Progenitor cell of endocrine pancreas (in vitro differentiated cells): ENCODE measurements around the gene GAB2. TPM values are rescaled to one million over a fixed set of nuclear protein-coding genes. Genes with fewer than 3 reads are reported as not detected.

Source experiments
- DNase-seq: peaks from one replicate; pipeline ENCODE4 v3.0.0; 2021; ENCODE audit warnings: low spot score; ENCODE audit not compliant: unreplicated experiment
- H3K27ac Mint-ChIP-seq: 2 replicates; pipeline ENCODE4 v1.8.0; 2021; ENCODE audit warnings: mild to moderate bottlenecking, moderate library complexity, mixed read lengths
- H3K27me3 Mint-ChIP-seq: 2 replicates; pipeline ENCODE4 v1.8.0; 2021; ENCODE audit warnings: mixed read lengths
- H3K36me3 Mint-ChIP-seq: 2 replicates; pipeline ENCODE4 v1.8.0; 2022; ENCODE audit warnings: mixed read lengths; ENCODE audit not compliant: insufficient read depth
- H3K4me1 Mint-ChIP-seq: 2 replicates; pipeline ENCODE4 v1.8.0; 2021; ENCODE audit warnings: low read depth, mixed read lengths
- H3K4me3 Mint-ChIP-seq: 2 replicates; pipeline ENCODE4 v1.8.0; 2021; ENCODE audit warnings: low read depth, mild to moderate bottlenecking, moderate library complexity, mixed read lengths
- H3K9me3 Mint-ChIP-seq: 2 replicates; pipeline ENCODE4 v1.8.0; 2021; ENCODE audit warnings: low read depth, mixed read lengths
- total RNA-seq: library from RNA; stranded (reverse); gene quantifications from 2 replicates; pipeline ENCODE4 v1.2.1, GENCODE V29; 2021
- TF ChIP-seq, protein P1 (sequence below): fragments of 200-600 bp; sonication (generic); IDR thresholded peaks from one replicate; pipeline ENCODE4 v1.5.0; 2021; ENCODE audit warnings: antibody characterized with exemption, mild to moderate bottlenecking; ENCODE audit not compliant: unreplicated experiment

GAB2 gene
- total RNA-seq, 1 donor from 2014 or later: 37.6 TPM

GRCh38 chr11:78349114-78349513 lies 68.5 kb downstream of the GAB2 start:
- Mint-ChIP-seq H3K27ac (no peak overlapping the region), H3K27me3 (no peaks in the 10 kb centered on the region), H3K36me3 (no peaks in the 10 kb centered on the region), H3K9me3 (no peaks in the 10 kb centered on the region), H3K4me3 (no peak overlapping the region), H3K4me1 (peaks cover 14% of the 10 kb centered on the region)
- DNase-seq: no peak
- TF ChIP-seq, protein P1, sequence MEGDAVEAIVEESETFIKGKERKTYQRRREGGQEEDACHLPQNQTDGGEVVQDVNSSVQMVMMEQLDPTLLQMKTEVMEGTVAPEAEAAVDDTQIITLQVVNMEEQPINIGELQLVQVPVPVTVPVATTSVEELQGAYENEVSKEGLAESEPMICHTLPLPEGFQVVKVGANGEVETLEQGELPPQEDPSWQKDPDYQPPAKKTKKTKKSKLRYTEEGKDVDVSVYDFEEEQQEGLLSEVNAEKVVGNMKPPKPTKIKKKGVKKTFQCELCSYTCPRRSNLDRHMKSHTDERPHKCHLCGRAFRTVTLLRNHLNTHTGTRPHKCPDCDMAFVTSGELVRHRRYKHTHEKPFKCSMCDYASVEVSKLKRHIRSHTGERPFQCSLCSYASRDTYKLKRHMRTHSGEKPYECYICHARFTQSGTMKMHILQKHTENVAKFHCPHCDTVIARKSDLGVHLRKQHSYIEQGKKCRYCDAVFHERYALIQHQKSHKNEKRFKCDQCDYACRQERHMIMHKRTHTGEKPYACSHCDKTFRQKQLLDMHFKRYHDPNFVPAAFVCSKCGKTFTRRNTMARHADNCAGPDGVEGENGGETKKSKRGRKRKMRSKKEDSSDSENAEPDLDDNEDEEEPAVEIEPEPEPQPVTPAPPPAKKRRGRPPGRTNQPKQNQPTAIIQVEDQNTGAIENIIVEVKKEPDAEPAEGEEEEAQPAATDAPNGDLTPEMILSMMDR: no peak

- Mint-ChIP-seq H3K27me3 (no peaks in the 10 kb centered on the region), H3K36me3 (no peaks in the 10 kb centered on the region), H3K4me3 (no peak overlapping the region), H3K27ac (no peak overlapping the region), H3K4me1 (peaks cover 18% of the 10 kb centered on the region), H3K9me3 (no peaks in the 10 kb centered on the region)
- DNase-seq: no peak
- TF ChIP-seq, protein P1: no peak
These were observed 69.7 kb downstream of the GAB2 start for GRCh38 chr11:78347956-78348355.

DNA sequence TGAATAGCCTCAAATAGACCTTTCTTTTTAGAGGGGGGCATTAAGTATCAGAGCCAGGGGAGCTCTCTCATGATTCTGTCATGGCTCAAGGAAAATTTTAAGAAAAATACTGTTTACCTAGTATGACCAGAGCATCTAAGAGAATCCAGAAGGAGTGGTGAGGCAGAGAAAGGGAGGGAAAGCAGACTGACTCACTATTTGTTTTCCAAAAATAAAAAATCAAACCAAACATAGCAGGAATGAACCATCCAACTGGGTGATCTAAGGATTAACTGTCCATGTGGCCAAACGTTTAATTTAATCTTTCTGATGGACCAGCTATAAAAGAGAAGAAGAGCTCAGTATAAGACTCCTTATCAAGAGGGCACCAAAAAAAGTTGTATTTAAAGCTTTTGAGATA lies 70.8 kb downstream of the GAB2 start:
- Mint-ChIP-seq H3K27ac (no peak overlapping the region), H3K4me1 (peaks cover 18% of the 10 kb centered on the region), H3K36me3 (peaks cover 3% of the 10 kb centered on the region), H3K9me3 (peaks cover 3% of the 10 kb centered on the region), H3K4me3 (no peak overlapping the region), H3K27me3 (no peaks in the 10 kb centered on the region)
- DNase-seq: no peak
- TF ChIP-seq, protein P1: no peak

- peaks cover 5% of the 10 kb centered on the region for H3K36me3 Mint-ChIP-seq
- no peaks in the 10 kb centered on the region for H3K27me3 Mint-ChIP-seq
- peaks cover 3% of the 10 kb centered on the region for H3K9me3 Mint-ChIP-seq
- peaks cover 14% of the 10 kb centered on the region for H3K4me1 Mint-ChIP-seq
- H3K27ac Mint-ChIP-seq: peak overlapping the region; percentile 25
- no peak for DNase-seq
- TF ChIP-seq, protein P1: no peak
- no peak overlapping the region for H3K4me3 Mint-ChIP-seq
These were observed 72.2 kb downstream of the GAB2 start for GRCh38 chr11:78345450-78345849.

DNA sequence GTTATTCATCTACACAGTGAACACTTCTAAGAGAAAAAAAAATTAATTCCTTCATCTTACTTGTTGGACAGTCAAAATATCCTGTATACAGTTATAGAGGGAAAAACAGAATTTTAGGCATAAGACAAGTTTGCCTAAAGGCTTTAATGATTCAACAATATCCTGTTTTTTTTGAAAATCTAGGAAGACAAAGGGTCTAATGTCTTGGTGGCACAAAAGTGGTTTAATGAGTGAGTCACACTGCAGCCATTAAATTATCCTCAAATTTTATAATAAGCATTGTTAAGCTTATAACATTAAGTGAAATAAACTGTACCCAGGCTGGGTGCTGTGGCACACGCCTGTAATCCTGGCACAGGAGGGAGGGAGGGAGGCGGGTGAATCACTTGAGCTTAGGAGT lies 72.9 kb downstream of the GAB2 start:
- H3K27me3 Mint-ChIP-seq: no peaks in the 10 kb centered on the region
- H3K27ac Mint-ChIP-seq: no peak overlapping the region
- peaks cover 16% of the 10 kb centered on the region for H3K4me1 Mint-ChIP-seq
- no peak for DNase-seq
- peaks cover 5% of the 10 kb centered on the region for H3K36me3 Mint-ChIP-seq
- TF ChIP-seq, protein P1: no peak
- H3K4me3 Mint-ChIP-seq: no peak overlapping the region
- peaks cover 3% of the 10 kb centered on the region for H3K9me3 Mint-ChIP-seq
